ENCODE data around the gene CCDC8. TPM values are rescaled to one million over a fixed set of nuclear protein-coding genes. Genes with fewer than 3 reads are reported as not detected.
A peak's percentile ranks its signal among the peaks of the same experiment; 100 is the strongest.
"Not testable (repeated sequence)": the region's sequence is repeated elsewhere in the genome, so short reads cannot be mapped to it uniquely, and the experiment has no call there.

CCDC8 gene
- total RNA-seq, 1 donor from 2014 or later, result 13.3 TPM

DNA sequence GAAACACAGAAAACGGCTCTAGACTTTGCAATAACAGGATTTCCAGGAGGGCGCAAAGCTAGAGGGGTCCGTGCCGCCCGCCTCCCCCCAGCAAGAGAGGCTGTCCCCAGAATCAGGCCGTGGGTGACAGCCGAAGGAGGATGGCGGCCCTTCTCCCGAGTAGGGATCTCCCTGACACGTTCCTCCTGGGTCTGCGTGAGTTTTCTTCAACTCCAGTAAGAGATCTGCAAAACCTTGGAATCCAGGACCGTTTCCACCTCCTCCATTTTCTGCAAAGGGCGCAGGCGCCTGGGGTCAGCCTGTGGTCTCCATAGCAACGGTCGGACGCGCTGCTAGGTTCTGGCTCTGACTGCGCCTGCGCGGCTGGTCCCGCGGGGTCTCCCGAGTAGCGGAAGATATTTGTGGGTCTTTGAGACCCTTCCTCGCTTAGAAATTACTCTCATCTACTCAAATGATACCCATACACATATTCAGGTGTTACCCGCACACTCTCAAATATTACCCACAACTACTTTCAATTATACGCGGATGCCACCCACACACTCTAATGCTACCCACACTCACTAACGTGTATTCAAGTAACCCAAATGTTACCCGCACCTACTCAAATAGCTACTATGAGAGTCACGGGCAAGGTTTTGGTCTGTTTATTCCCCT, 13.3 kb upstream of the CCDC8 start:
- peaks cover 15% of the 10 kb centered on the region for H3K4me1 Mint-ChIP-seq (ENCODE audit: unreplicated experiment)
- H3K36me3 Mint-ChIP-seq (ENCODE audit: low read depth, unreplicated experiment), result no peaks in the 10 kb centered on the region
- H3K9me3 Mint-ChIP-seq (ENCODE audit: unreplicated experiment), result no peaks in the 10 kb centered on the region
- peaks cover 15% of the 10 kb centered on the region for H3K27me3 Mint-ChIP-seq (ENCODE audit: unreplicated experiment)
- DNase-seq (ENCODE audit: low spot score), result peak; percentile 90
- peak overlapping the region; percentile 49 for H3K27ac Mint-ChIP-seq (ENCODE audit: unreplicated experiment)
- peak overlapping the region; percentile 94 for H3K4me3 Mint-ChIP-seq (ENCODE audit: unreplicated experiment)
- TF ChIP-seq, protein P1, sequence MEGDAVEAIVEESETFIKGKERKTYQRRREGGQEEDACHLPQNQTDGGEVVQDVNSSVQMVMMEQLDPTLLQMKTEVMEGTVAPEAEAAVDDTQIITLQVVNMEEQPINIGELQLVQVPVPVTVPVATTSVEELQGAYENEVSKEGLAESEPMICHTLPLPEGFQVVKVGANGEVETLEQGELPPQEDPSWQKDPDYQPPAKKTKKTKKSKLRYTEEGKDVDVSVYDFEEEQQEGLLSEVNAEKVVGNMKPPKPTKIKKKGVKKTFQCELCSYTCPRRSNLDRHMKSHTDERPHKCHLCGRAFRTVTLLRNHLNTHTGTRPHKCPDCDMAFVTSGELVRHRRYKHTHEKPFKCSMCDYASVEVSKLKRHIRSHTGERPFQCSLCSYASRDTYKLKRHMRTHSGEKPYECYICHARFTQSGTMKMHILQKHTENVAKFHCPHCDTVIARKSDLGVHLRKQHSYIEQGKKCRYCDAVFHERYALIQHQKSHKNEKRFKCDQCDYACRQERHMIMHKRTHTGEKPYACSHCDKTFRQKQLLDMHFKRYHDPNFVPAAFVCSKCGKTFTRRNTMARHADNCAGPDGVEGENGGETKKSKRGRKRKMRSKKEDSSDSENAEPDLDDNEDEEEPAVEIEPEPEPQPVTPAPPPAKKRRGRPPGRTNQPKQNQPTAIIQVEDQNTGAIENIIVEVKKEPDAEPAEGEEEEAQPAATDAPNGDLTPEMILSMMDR (IDR thresholded peaks at IDR 0.05; ENCODE audit: unreplicated experiment), result no peak

DNA sequence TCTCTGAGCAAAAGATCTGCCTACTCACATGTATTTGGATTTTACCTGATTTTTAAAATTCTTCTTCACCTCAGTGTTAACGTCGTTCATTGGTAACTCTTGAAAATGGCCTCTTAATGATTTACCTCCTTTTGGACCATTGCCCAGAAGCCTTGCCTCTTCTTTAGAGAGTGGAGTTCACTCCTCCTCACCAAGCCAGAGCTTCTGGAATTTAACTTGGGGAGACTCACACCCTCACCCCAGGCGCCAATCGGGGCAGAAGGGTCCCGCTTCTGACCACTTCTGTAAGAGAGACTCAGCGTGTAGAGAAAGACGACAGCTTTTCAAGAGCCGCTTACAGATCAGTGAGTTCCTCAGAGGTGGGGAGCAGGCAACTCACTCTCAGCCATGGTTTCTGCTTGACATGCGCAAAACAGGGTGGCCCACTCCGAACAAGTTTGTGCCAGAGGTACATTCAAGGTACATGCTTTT, 12.7 kb upstream of the CCDC8 start:
- H3K9me3 Mint-ChIP-seq (ENCODE audit: unreplicated experiment), result no peaks in the 10 kb centered on the region
- peak overlapping the region; percentile 94 for H3K4me3 Mint-ChIP-seq (ENCODE audit: unreplicated experiment)
- TF ChIP-seq, protein P1 (IDR thresholded peaks at IDR 0.05; ENCODE audit: unreplicated experiment), result no peak
- H3K4me1 Mint-ChIP-seq (ENCODE audit: unreplicated experiment), result peaks cover 15% of the 10 kb centered on the region
- no peaks in the 10 kb centered on the region for H3K36me3 Mint-ChIP-seq (ENCODE audit: low read depth, unreplicated experiment)
- H3K27me3 Mint-ChIP-seq (ENCODE audit: unreplicated experiment), result peaks cover 15% of the 10 kb centered on the region
- peak overlapping the region; percentile 49 for H3K27ac Mint-ChIP-seq (ENCODE audit: unreplicated experiment)
- no peak for DNase-seq (ENCODE audit: low spot score)

DNA sequence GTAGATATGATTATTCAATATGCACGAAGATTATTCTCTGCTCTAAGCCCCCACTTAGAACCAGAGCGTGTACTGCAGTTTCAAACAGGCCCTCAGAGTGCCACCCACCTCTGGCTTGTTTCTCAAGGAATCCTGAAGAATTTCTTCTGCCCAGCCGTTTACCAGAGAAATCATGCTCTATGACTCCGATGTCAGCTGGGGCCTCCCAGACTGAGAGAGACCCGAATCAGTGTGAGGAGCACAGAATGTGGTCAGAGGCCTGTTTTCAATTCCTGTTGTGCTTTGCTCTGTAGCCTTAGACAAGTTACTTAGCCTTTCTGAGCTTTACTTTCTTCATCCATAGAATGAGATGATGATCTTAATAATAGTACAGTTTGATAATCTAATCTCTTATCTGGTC, 9.8 kb upstream of the CCDC8 start:
- no peaks in the 10 kb centered on the region for H3K36me3 Mint-ChIP-seq (ENCODE audit: low read depth, unreplicated experiment)
- H3K4me1 Mint-ChIP-seq (ENCODE audit: unreplicated experiment), result peaks cover 5% of the 10 kb centered on the region
- no peak overlapping the region for H3K4me3 Mint-ChIP-seq (ENCODE audit: unreplicated experiment)
- H3K27ac Mint-ChIP-seq (ENCODE audit: unreplicated experiment), result no peak overlapping the region
- TF ChIP-seq, protein P1 (IDR thresholded peaks at IDR 0.05; ENCODE audit: unreplicated experiment), result no peak
- peaks cover 8% of the 10 kb centered on the region for H3K27me3 Mint-ChIP-seq (ENCODE audit: unreplicated experiment)
- no peak for DNase-seq (ENCODE audit: low spot score)
- H3K9me3 Mint-ChIP-seq (ENCODE audit: unreplicated experiment), result no peaks in the 10 kb centered on the region

DNA sequence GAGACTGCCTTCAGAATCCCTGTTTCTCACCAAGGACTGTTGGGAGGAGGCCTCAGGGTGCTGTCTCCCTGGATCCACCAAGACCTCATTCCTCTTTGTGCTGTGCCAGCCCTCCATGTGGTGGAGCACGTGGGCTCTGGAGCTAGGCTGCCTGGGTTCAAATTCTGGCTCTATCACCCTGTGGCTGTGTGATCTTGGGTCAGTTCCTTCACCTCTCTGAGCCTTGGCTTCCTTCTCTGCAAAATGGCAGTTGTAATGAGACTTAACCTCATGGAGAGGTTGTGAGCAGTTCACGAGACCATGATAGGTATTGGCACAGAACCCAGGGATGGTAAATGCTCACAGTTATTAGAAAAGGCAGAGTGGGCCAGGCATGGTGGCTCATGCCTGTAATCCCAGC, 9.0 kb upstream of the CCDC8 start:
- TF ChIP-seq, protein P1 (IDR thresholded peaks at IDR 0.05; ENCODE audit: unreplicated experiment), result no peak
- Mint-ChIP-seq H3K27me3 (ENCODE audit: unreplicated experiment) (peaks cover 5% of the 10 kb centered on the region), H3K4me1 (ENCODE audit: unreplicated experiment) (peaks cover 5% of the 10 kb centered on the region), H3K36me3 (ENCODE audit: low read depth, unreplicated experiment) (no peaks in the 10 kb centered on the region), H3K9me3 (ENCODE audit: unreplicated experiment) (no peaks in the 10 kb centered on the region), H3K4me3 (ENCODE audit: unreplicated experiment) (no peak overlapping the region), H3K27ac (ENCODE audit: unreplicated experiment) (no peak overlapping the region)
- no peak for DNase-seq (ENCODE audit: low spot score)

DNA sequence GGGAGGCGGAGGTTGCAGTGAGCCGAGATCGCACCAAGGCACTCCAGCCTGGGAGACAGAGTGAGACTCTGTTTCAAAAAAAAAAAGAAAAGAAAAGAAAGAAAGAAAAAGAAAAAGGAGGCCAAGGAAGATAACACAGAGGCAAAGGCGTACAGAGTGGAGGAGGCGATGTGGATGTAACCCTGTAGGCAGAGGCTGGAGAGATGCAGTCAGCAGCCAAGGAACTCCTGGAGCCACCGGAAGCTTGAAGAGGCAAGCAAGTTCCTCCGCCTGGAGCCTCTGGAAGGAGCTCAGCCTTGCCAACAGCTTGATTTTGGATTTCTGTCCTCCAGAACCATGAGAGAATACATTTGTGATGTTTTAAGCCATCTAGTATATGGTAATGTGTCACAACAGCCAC, 6.7 kb upstream of the CCDC8 start:
- Mint-ChIP-seq H3K36me3 (ENCODE audit: low read depth, unreplicated experiment) (peaks cover 3% of the 10 kb centered on the region), H3K9me3 (ENCODE audit: unreplicated experiment) (no peaks in the 10 kb centered on the region), H3K4me1 (ENCODE audit: unreplicated experiment) (peaks cover 9% of the 10 kb centered on the region), H3K27me3 (ENCODE audit: unreplicated experiment) (peaks cover 5% of the 10 kb centered on the region), H3K4me3 (ENCODE audit: unreplicated experiment) (no peak overlapping the region), H3K27ac (ENCODE audit: unreplicated experiment) (no peak overlapping the region)
- TF ChIP-seq, protein P1 (IDR thresholded peaks at IDR 0.05; ENCODE audit: unreplicated experiment), result no peak
- no peak for DNase-seq (ENCODE audit: low spot score)

DNA sequence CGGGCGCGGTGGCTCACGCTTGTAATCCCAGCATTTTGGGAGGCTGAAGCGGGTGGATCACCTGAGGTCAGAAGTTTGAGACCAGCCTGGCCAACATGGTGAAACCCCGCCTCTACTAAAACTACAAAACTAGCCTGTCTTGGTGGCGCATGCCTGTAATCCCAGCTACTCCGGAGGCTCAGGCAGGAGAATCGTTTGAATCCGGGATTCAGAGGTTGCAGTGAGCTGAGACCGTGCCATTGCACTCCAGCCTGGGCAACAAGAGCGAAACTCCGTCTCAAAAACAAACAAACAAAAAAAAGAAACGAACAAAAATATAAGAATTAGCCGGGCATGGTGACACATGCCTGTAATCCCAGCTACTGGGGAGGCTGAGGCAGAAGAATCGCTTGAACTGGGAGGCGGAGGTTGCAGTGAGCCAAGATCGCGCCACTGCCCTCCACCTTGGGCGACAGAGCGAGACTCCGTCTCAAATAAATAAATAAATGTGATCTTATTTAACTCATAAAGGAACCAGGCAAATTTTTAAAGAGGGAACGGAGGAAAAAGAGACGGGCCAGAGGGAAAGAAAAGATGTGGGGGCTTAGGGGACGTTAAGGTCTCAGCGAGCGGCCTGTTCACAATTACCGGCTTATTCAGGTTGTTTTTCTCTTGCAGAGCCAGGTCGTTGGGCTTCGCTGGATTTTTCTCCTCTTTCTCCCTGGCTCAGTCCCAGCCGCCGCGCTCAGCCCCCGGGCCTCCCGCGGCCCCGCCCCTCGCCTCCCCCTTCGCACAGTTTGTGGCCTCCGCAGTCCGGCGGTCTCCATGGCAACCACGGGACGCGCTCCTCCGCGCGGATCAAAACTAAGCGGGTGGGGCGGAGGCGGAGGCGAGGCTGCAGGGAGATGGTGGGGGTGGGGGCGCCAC, 2.7 kb upstream of the CCDC8 start:
- DNase-seq (ENCODE audit: low spot score), result peak; percentile 88
- not testable (repeated sequence) for H3K36me3 Mint-ChIP-seq (ENCODE audit: low read depth, unreplicated experiment); H3K9me3 Mint-ChIP-seq (ENCODE audit: unreplicated experiment)
- Mint-ChIP-seq H3K4me3 (ENCODE audit: unreplicated experiment) (peak overlapping the region; percentile 65), H3K27ac (ENCODE audit: unreplicated experiment) (peak overlapping the region; percentile 89), H3K27me3 (ENCODE audit: unreplicated experiment) (peaks cover 12% of the 10 kb centered on the region), H3K4me1 (ENCODE audit: unreplicated experiment) (peaks cover 21% of the 10 kb centered on the region)

DNA sequence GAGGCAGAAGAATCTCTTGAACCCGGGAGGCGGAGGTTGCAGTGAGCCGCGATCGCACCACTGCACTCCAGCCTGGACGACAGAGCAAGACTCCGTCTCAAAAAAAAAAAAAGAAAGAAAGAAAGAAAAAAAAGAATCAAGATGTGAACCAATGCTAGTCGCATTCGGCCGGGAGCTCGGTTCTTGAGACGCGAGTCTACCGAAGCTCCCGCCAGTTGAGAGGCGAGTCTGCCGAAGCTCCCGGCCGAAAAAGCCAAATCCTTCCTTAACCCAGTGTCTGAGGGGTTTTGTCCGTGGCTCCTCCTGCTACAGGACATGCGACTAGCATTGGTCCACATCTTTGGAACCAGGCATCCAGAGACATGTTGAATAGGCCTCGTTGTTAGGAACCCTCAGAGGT, 1.5 kb upstream of the CCDC8 start:
- Mint-ChIP-seq H3K27me3 (ENCODE audit: unreplicated experiment) (peaks cover 12% of the 10 kb centered on the region), H3K4me1 (ENCODE audit: unreplicated experiment) (peaks cover 25% of the 10 kb centered on the region)
- H3K27ac Mint-ChIP-seq (ENCODE audit: unreplicated experiment); H3K4me3 Mint-ChIP-seq (ENCODE audit: unreplicated experiment); H3K9me3 Mint-ChIP-seq (ENCODE audit: unreplicated experiment); DNase-seq (ENCODE audit: low spot score); H3K36me3 Mint-ChIP-seq (ENCODE audit: low read depth, unreplicated experiment): not testable (repeated sequence)
